Esophagus muscularis mucosa (tissue), 4 donors: Measurements from ENCODE around the gene CCDC170. TPM values are rescaled to one million over a fixed set of nuclear protein-coding genes. Genes with fewer than 3 reads are reported as not detected.

Source experiments
- DNase-seq: peaks from one replicate; pipeline ENCODE4 v3.0.0-alpha.2; 2017; ENCODE audit errors: extremely low spot score
- H3K27ac ChIP-seq, 4 donors: fragments of 200-600 bp; sonication (generic); replicated peaks in 1 of 4; 1 replicate in 3 of 4; 2 replicates in 1 of 4; pipeline ENCODE4 v1.5.1; 2016 to 2019; ENCODE audit warnings: mild to moderate bottlenecking in 1 of 4
- H3K27me3 ChIP-seq, 4 donors: fragments of 200-600 bp; sonication (generic); one replicate each; pipeline versions ENCODE4 v1.5.1 to v1.6.0; 2016 to 2019
- H3K36me3 ChIP-seq, 4 donors: fragments of 200-600 bp; sonication (generic); one replicate each; pipeline ENCODE4 v1.5.1; 2016 to 2019
- H3K4me1 ChIP-seq, 4 donors: fragments of 200-600 bp; sonication (generic); one replicate each; pipeline ENCODE4 v1.5.1; 2016 to 2019
- H3K4me3 ChIP-seq, 4 donors: fragments of 200-600 bp; sonication (generic); 1 replicate in 2 of 4; 2 replicates in 2 of 4; pipeline ENCODE4 v1.5.1; 2016 to 2019; ENCODE audit warnings: mild to moderate bottlenecking in 4 of 4, moderate library complexity in 1 of 4
- H3K9me3 ChIP-seq, 4 donors: fragments of 200-600 bp; sonication (generic); 1 replicate in 3 of 4; 2 replicates in 1 of 4; pipeline ENCODE4 v1.5.1; 2016 to 2019
- CTCF ChIP-seq, 3 experiments: fragments of 200-600 bp in 2 of 3; fragments of 450-650 bp in 1 of 3; sonication (generic) in 2 of 3; IDR thresholded peaks; one replicate each; pipeline ENCODE4 v1.5.1; 2017 to 2019; ENCODE audit warnings: antibody characterized with exemption in 3 of 3, mild to moderate bottlenecking in 2 of 3, moderate library complexity in 1 of 3
- EP300 ChIP-seq: sonication (generic); formaldehyde crosslinking; IDR thresholded peaks from one replicate; pipeline ENCODE4 v1.6.1; 2017; ENCODE audit warnings: antibody characterized with exemption
- POLR2A ChIP-seq: fragments of 450-650 bp; IDR thresholded peaks from one replicate; pipeline ENCODE4 v1.6.1; 2017; ENCODE audit warnings: antibody characterized with exemption, moderate library complexity, mild to moderate bottlenecking, low read depth
- POLR2AphosphoS5 ChIP-seq, 2 donors: sonication (generic); formaldehyde crosslinking; IDR thresholded peaks; one replicate each; pipeline ENCODE4 v1.6.1; 2017; ENCODE audit warnings: antibody characterized with exemption in 2 of 2
- WGBS: methylation state at CpG from one replicate; pipeline ENCODE4 v1.1.5; 2018; 5-methylcytosine and 5-hydroxymethylcytosine counted together
- intact Hi-C: fragments of 100-400 bp; cut with DNase I; formaldehyde crosslinking; loops from one replicate; pipeline ENCODE4 v1.15.1; 2023
- total RNA-seq, 4 donors: library from RNA; depleted of rRNA; stranded (reverse); fragments of >200 nt; gene quantifications; one replicate each; pipeline versions ENCODE4 v1.1.0 to v1.2.1, GENCODE V29; 2016

CCDC170 gene
- total RNA-seq, 4 donors from 2014 or later, result 0.32 to 1.5 (median 0.49) TPM

GRCh38 chr6:151592449-151593159, 98.8 kb downstream of the CCDC170 start:
- DNase-seq, result no peak
- intact Hi-C loops, result no loop called here

GRCh38 chr6:151609146-151609902, 115.5 kb downstream of the CCDC170 start:
- WGBS, result 58% methylated on average over 4 of the region's 4 CpGs

More at GRCh38 chr6:151592449-151593159, 98.8 kb downstream of the CCDC170 start:
- Histone ChIP-seq H3K4me3 (no peak overlapping the region), H3K4me1 (no peaks in the 10 kb centered on the region), H3K27ac (no peak overlapping the region), H3K9me3 (peaks cover 0 to 12% (median 8%) of the 10 kb centered on the region in 4 donors), H3K27me3 (no peaks in the 10 kb centered on the region), H3K36me3 (no peaks in the 10 kb centered on the region)
- 75% methylated on average over 9 of the region's 9 CpGs for WGBS
- no peak for TF ChIP-seq POLR2A
- TF ChIP-seq POLR2AphosphoS5 (IDR thresholded peaks at IDR 0.05), result no peak
- TF ChIP-seq EP300, result no peak
- TF ChIP-seq CTCF (IDR thresholded peaks at IDR 0.05), result no peak

GRCh38 chr6:151610326-151610725, 116.5 kb downstream of the CCDC170 start:
- Histone ChIP-seq H3K4me3 (no peak overlapping the region), H3K9me3 (peaks cover 0 to 7% (median 0%) of the 10 kb centered on the region in 4 donors), H3K4me1 (no peaks in the 10 kb centered on the region), H3K36me3 (no peaks in the 10 kb centered on the region), H3K27ac (no peak overlapping the region), H3K27me3 (no peaks in the 10 kb centered on the region)
- no peak for TF ChIP-seq POLR2AphosphoS5 (IDR thresholded peaks at IDR 0.05)
- no peak for TF ChIP-seq CTCF (IDR thresholded peaks at IDR 0.05)
- no peak for TF ChIP-seq EP300
- no peak for TF ChIP-seq POLR2A
- DNase-seq, result no peak
- intact Hi-C loops, result no loop called here
- 35% methylated on average over 1 of the region's 1 CpG for WGBS

More at GRCh38 chr6:151609146-151609902, 115.5 kb downstream of the CCDC170 start:
- intact Hi-C loops, result no loop called here
- TF ChIP-seq EP300 (no peak), POLR2A (no peak), CTCF (IDR thresholded peaks at IDR 0.05) (no peak), POLR2AphosphoS5 (IDR thresholded peaks at IDR 0.05) (no peak)
- H3K36me3 ChIP-seq, result no peaks in the 10 kb centered on the region
- peaks cover 0 to 7% (median 0%) of the 10 kb centered on the region in 4 donors for H3K9me3 ChIP-seq
- no peaks in the 10 kb centered on the region for H3K4me1 ChIP-seq
- peak overlapping the region in 3 of 4 donors; percentile 17 to 49 (median 48) for H3K27ac ChIP-seq
- H3K27me3 ChIP-seq, result no peaks in the 10 kb centered on the region
- H3K4me3 ChIP-seq, result no peak overlapping the region
- no peak for DNase-seq

- WGBS, result 84% methylated on average over 4 of the region's 4 CpGs
- DNase-seq, result no peak
Measured at GRCh38 chr6:151614630-151615029, 120.8 kb downstream of the CCDC170 start.

More at GRCh38 chr6:151614630-151615029, 120.8 kb downstream of the CCDC170 start:
- TF ChIP-seq CTCF (IDR thresholded peaks at IDR 0.05) (no peak), POLR2A (no peak), EP300 (no peak), POLR2AphosphoS5 (IDR thresholded peaks at IDR 0.05) (no peak)
- no peaks in the 10 kb centered on the region for H3K36me3 ChIP-seq
- H3K27me3 ChIP-seq, result no peaks in the 10 kb centered on the region
- no peaks in the 10 kb centered on the region for H3K4me1 ChIP-seq
- H3K9me3 ChIP-seq, result peaks cover 0 to 5% (median 0%) of the 10 kb centered on the region in 4 donors
- H3K4me3 ChIP-seq, result no peak overlapping the region
- intact Hi-C loops, result no loop called here
- H3K27ac ChIP-seq, result no peak overlapping the region
